Stimulated activated naive B cell treated with anti-CD40 and anti-IgM and Interleukin-4, amounts not matched to agents 10 μg/mL and 1 μg/mL and 100 μg/mL, for 72 hours (primary cell): Measurements from ENCODE around the gene PLCZ1.
"Not testable (repeated sequence)": the region's sequence is repeated elsewhere in the genome, so short reads cannot be mapped to it uniquely, and the experiment has no call there.

Source experiments
- ATAC-seq, 2 donors: fragments of 150-1000 bp; cut with Tn5 transposase; replicated peaks; 2 replicates each; pipeline ENCODE4 v1.10.0; 2021; ENCODE audit warnings: moderate library complexity in 1 of 2
- DNase-seq: peaks from one replicate; pipeline ENCODE4 v3.0.0; 2021
- H3K27ac Mint-ChIP-seq: one replicate; pipeline ENCODE4 v1.8.0; 2022; ENCODE audit warnings: mild to moderate bottlenecking, mixed read lengths
- H3K27me3 Mint-ChIP-seq, 2 donors: one replicate each; pipeline ENCODE4 v1.8.0; 2022; ENCODE audit warnings: mixed read lengths in 2 of 2
- H3K36me3 Mint-ChIP-seq, 2 donors: one replicate each; pipeline ENCODE4 v1.8.0; 2022; ENCODE audit warnings: mixed read lengths in 2 of 2, mild to moderate bottlenecking in 1 of 2
- H3K4me1 Mint-ChIP-seq, 2 donors: one replicate each; pipeline ENCODE4 v1.8.0; 2022; ENCODE audit warnings: mixed read lengths in 2 of 2, mild to moderate bottlenecking in 1 of 2
- H3K4me3 Mint-ChIP-seq, 2 donors: one replicate each; pipeline ENCODE4 v1.8.0; 2022; ENCODE audit warnings: mild to moderate bottlenecking in 2 of 2, mixed read lengths in 2 of 2, moderate library complexity in 1 of 2
- H3K9me3 Mint-ChIP-seq, 2 donors: one replicate each; pipeline ENCODE4 v1.8.0; 2022; ENCODE audit warnings: mixed read lengths in 2 of 2, mild to moderate bottlenecking in 1 of 2

Gene PLCZ1

GRCh38 chr12:18737819-18738218 lies at the start of gene PLCZ1, which contains the start of gene CAPZA3:
TSS of gene PLCZ1 (minus strand) at chr12:18738012. CDS start at chr12:18737371, 641 bp downstream.
TSS of gene CAPZA3 (plus strand) at chr12:18738119. CDS start at chr12:18738269, 150 bp downstream.
- Mint-ChIP-seq H3K36me3 (no peaks in the 10 kb centered on the region), H3K27ac (no peak within 1 kb of the TSS), H3K27me3 (no peaks in the 10 kb centered on the region), H3K4me1 (no peaks in the 10 kb centered on the region), H3K4me3 (no peak within 1 kb of the TSS), H3K9me3 (peaks cover 5% of the 10 kb centered on the region in 2 donors)
- no peak for DNase-seq
- ATAC-seq: no peak

- not testable (repeated sequence) for DNase-seq, H3K4me3 Mint-ChIP-seq, H3K4me1 Mint-ChIP-seq, H3K27ac Mint-ChIP-seq, H3K36me3 Mint-ChIP-seq, H3K27me3 Mint-ChIP-seq, ATAC-seq
- peaks cover 11 to 12% of the 10 kb centered on the region in 2 donors for H3K9me3 Mint-ChIP-seq
Observed at GRCh38 chr12:18785465-18785864, 47.7 kb upstream of the PLCZ1 start.

- Mint-ChIP-seq H3K27me3 (no peaks in the 10 kb centered on the region), H3K4me1 (no peaks in the 10 kb centered on the region), H3K36me3 (no peaks in the 10 kb centered on the region), H3K4me3 (no peak overlapping the region), H3K27ac (no peak overlapping the region), H3K9me3 (peaks cover 12 to 18% of the 10 kb centered on the region in 2 donors)
- ATAC-seq (no peak), DNase-seq (no peak)
Observed at GRCh38 chr12:18782827-18783226, 45.0 kb upstream of the PLCZ1 start.

- not testable (repeated sequence) for H3K36me3 Mint-ChIP-seq, ATAC-seq, H3K4me3 Mint-ChIP-seq, H3K27ac Mint-ChIP-seq, H3K4me1 Mint-ChIP-seq, H3K27me3 Mint-ChIP-seq, DNase-seq
- H3K9me3 Mint-ChIP-seq: peaks cover 5 to 14% of the 10 kb centered on the region in 2 donors
Observed at GRCh38 chr12:18766479-18766878, 28.7 kb upstream of the PLCZ1 start.

GRCh38 chr12:18755341-18755740 lies 17.5 kb upstream of the PLCZ1 start:
- no peaks in the 10 kb centered on the region for H3K27me3 Mint-ChIP-seq
- no peaks in the 10 kb centered on the region for H3K36me3 Mint-ChIP-seq
- H3K9me3 Mint-ChIP-seq: peaks cover 3 to 4% of the 10 kb centered on the region in 2 donors
- no peaks in the 10 kb centered on the region for H3K4me1 Mint-ChIP-seq
- no peak overlapping the region for H3K4me3 Mint-ChIP-seq
- H3K27ac Mint-ChIP-seq: no peak overlapping the region
- no peak for DNase-seq
- no peak for ATAC-seq

- no peak for ATAC-seq
- Mint-ChIP-seq H3K27ac (no peak overlapping the region), H3K4me3 (no peak overlapping the region)
Observed at GRCh38 chr12:18754124-18754707, 16.4 kb upstream of the PLCZ1 start.

GRCh38 chr12:18753481-18754123 lies 15.8 kb upstream of the PLCZ1 start:
- H3K27me3 Mint-ChIP-seq: no peaks in the 10 kb centered on the region
- H3K36me3 Mint-ChIP-seq: no peaks in the 10 kb centered on the region
- ATAC-seq (peak in 1 of 2 donors; percentile 23), DNase-seq (no peak)
- no peaks in the 10 kb centered on the region for H3K4me1 Mint-ChIP-seq
- H3K9me3 Mint-ChIP-seq: peaks cover 3 to 4% of the 10 kb centered on the region in 2 donors
- H3K27ac Mint-ChIP-seq: no peak overlapping the region
- H3K4me3 Mint-ChIP-seq: no peak overlapping the region

More at GRCh38 chr12:18754124-18754707, 16.4 kb upstream of the PLCZ1 start:
- Mint-ChIP-seq H3K4me1 (no peaks in the 10 kb centered on the region), H3K36me3 (no peaks in the 10 kb centered on the region), H3K27me3 (no peaks in the 10 kb centered on the region), H3K9me3 (peaks cover 3 to 4% of the 10 kb centered on the region in 2 donors)
- DNase-seq: no peak

- no peaks in the 10 kb centered on the region for H3K27me3 Mint-ChIP-seq
- ATAC-seq (no peak), DNase-seq (no peak)
- no peak overlapping the region for H3K4me3 Mint-ChIP-seq
- no peak overlapping the region for H3K27ac Mint-ChIP-seq
- peaks cover 3 to 4% of the 10 kb centered on the region in 2 donors for H3K9me3 Mint-ChIP-seq
- H3K36me3 Mint-ChIP-seq: no peaks in the 10 kb centered on the region
- H3K4me1 Mint-ChIP-seq: no peaks in the 10 kb centered on the region
Observed at GRCh38 chr12:18752947-18753346, 15.1 kb upstream of the PLCZ1 start.

GRCh38 chr12:18752280-18752920 lies 14.6 kb upstream of the PLCZ1 start:
- DNase-seq: no peak
- H3K27me3 Mint-ChIP-seq: no peaks in the 10 kb centered on the region

GRCh38 chr12:18751866-18752265 lies 14.1 kb upstream of the PLCZ1 start:
- Mint-ChIP-seq H3K36me3 (no peaks in the 10 kb centered on the region), H3K4me3 (no peak overlapping the region), H3K27ac (no peak overlapping the region)

More at GRCh38 chr12:18752280-18752920, 14.6 kb upstream of the PLCZ1 start:
- H3K4me1 Mint-ChIP-seq: no peaks in the 10 kb centered on the region
- no peaks in the 10 kb centered on the region for H3K36me3 Mint-ChIP-seq
- H3K27ac Mint-ChIP-seq: no peak overlapping the region
- no peak for ATAC-seq
- H3K4me3 Mint-ChIP-seq: no peak overlapping the region
- H3K9me3 Mint-ChIP-seq: peaks cover 3 to 4% of the 10 kb centered on the region in 2 donors

GRCh38 chr12:18750085-18750484 lies 12.3 kb upstream of the PLCZ1 start:
- Mint-ChIP-seq H3K27me3 (no peaks in the 10 kb centered on the region), H3K4me1 (no peaks in the 10 kb centered on the region), H3K27ac (no peak overlapping the region), H3K36me3 (no peaks in the 10 kb centered on the region), H3K9me3 (peaks cover 4 to 5% of the 10 kb centered on the region in 2 donors), H3K4me3 (no peak overlapping the region)
- DNase-seq (no peak), ATAC-seq (no peak)

More at GRCh38 chr12:18751866-18752265, 14.1 kb upstream of the PLCZ1 start:
- peaks cover 3 to 4% of the 10 kb centered on the region in 2 donors for H3K9me3 Mint-ChIP-seq
- DNase-seq: no peak
- ATAC-seq: no peak
- no peaks in the 10 kb centered on the region for H3K4me1 Mint-ChIP-seq
- no peaks in the 10 kb centered on the region for H3K27me3 Mint-ChIP-seq

- H3K9me3 Mint-ChIP-seq: peaks cover 4 to 5% of the 10 kb centered on the region in 2 donors
- no peak overlapping the region for H3K4me3 Mint-ChIP-seq
- no peak for ATAC-seq
- no peaks in the 10 kb centered on the region for H3K36me3 Mint-ChIP-seq
- H3K4me1 Mint-ChIP-seq: no peaks in the 10 kb centered on the region
- DNase-seq: no peak
- H3K27me3 Mint-ChIP-seq: no peaks in the 10 kb centered on the region
- no peak overlapping the region for H3K27ac Mint-ChIP-seq
Observed at GRCh38 chr12:18749386-18749957, 11.7 kb upstream of the PLCZ1 start.

GRCh38 chr12:18747895-18748294 lies 10.1 kb upstream of the PLCZ1 start:
- DNase-seq: no peak
- H3K27me3 Mint-ChIP-seq: no peaks in the 10 kb centered on the region
- H3K4me1 Mint-ChIP-seq: no peaks in the 10 kb centered on the region
- no peak overlapping the region for H3K27ac Mint-ChIP-seq
- peaks cover 4 to 5% of the 10 kb centered on the region in 2 donors for H3K9me3 Mint-ChIP-seq
- H3K4me3 Mint-ChIP-seq: no peak overlapping the region
- H3K36me3 Mint-ChIP-seq: no peaks in the 10 kb centered on the region
- ATAC-seq: no peak

- no peaks in the 10 kb centered on the region for H3K36me3 Mint-ChIP-seq
- H3K27me3 Mint-ChIP-seq: no peaks in the 10 kb centered on the region
- no peaks in the 10 kb centered on the region for H3K4me1 Mint-ChIP-seq
- H3K4me3 Mint-ChIP-seq: no peak overlapping the region
- no peak for DNase-seq
- H3K27ac Mint-ChIP-seq: no peak overlapping the region
- H3K9me3 Mint-ChIP-seq: peaks cover 7 to 9% of the 10 kb centered on the region in 2 donors
- ATAC-seq: no peak
Observed at GRCh38 chr12:18731156-18731555, 6.7 kb downstream of the PLCZ1 start.
